Activated CD4-positive, alpha-beta memory T cell treated with anti-CD3 and anti-CD28 coated beads for 36 hours (primary cell): ENCODE data around the gene C5orf63. TPM values are rescaled to one million over a fixed set of nuclear protein-coding genes. Genes with fewer than 3 reads are reported as not detected.
"Not testable (repeated sequence)": the region's sequence is repeated elsewhere in the genome, so short reads cannot be mapped to it uniquely, and the experiment has no call there.

ENCODE experiments used
- CTCF ChIA-PET: fragments of 350-600 bp; sonication (Branson Sonifier 250); formaldehyde crosslinking; loops from one replicate; lab custom pipeline; 2021; ENCODE audit warnings: antibody characterized with exemption, inconsistent platforms; lab: Charles Lee
- POLR2A ChIA-PET: fragments of 350-600 bp; sonication (Branson Sonifier 250); formaldehyde crosslinking; loops from one replicate; lab custom pipeline; 2021; ENCODE audit warnings: antibody characterized with exemption; lab: Charles Lee
- DNase-seq: peaks from one replicate; pipeline ENCODE4 v3.0.0-alpha.2; 2020
- H3K27ac Mint-ChIP-seq: one replicate; pipeline ENCODE4 v1.8.0; 2021; ENCODE audit warnings: mixed read lengths
- H3K27me3 Mint-ChIP-seq: one replicate; pipeline ENCODE4 v1.8.0; 2021; ENCODE audit warnings: mixed read lengths
- H3K36me3 Mint-ChIP-seq: one replicate; pipeline ENCODE4 v1.8.0; 2021; ENCODE audit warnings: mixed read lengths
- H3K4me1 Mint-ChIP-seq: one replicate; pipeline ENCODE4 v1.8.0; 2021; ENCODE audit warnings: low read depth, mixed read lengths
- H3K4me3 Mint-ChIP-seq: one replicate; pipeline ENCODE4 v1.8.0; 2021; ENCODE audit warnings: mild to moderate bottlenecking, mixed read lengths
- H3K9me3 Mint-ChIP-seq: one replicate; pipeline ENCODE4 v1.8.0; 2021; ENCODE audit warnings: mixed read lengths
- intact Hi-C: fragments of 100-400 bp; cut with micrococcal nuclease; formaldehyde crosslinking; loops from one replicate; pipeline ENCODE4 v1.15.1; 2023
- total RNA-seq, 2 experiments: library from RNA; stranded (reverse); gene quantifications; one replicate each; pipeline ENCODE4 v1.2.3, GENCODE V29; 2021

C5orf63 gene
- total RNA-seq, 2 experiments from 2014 or later, result 9.4 to 9.7 TPM

DNA sequence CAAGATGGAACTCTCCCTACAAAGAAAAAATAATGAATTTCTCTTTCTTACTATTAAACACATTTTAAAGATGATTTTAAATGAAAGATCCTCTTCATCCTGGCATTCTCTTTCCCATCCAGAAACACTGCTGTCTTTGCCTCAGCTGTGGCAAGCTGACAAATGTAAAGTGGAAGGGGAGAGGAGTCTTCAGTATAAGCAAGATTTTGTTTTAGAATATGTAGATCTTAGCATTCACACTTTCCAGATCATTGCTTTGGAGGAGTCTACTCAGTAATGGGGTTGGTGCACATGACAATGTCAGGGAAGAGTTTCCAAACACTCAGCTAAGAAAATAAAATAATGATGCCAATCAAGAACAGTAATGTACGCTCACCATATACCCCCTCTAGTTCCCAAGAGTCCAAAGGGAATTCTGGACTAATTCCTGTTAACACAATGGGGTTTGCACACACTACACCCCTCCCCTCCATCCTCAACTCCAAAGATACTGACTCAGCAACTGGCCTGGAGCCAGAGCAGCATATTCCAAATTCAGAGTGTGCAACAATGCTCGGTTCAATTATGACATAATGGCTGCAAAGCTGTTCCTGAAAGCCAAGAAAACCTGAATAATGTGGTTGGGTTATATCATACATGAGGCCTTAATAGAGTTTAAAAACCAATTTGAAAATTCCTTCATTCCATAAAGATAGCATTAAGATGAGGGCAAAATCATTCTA lies 4.6 kb downstream of the C5orf63 start:
- CTCF ChIA-PET, result interaction anchor here (0.6 kb wide), 1 partner anchor 43 kb away, joined by 4 read pairs; no protein-coding TSS in a partner anchor

GRCh38 chr5:127066721-127067120 lies 6.6 kb downstream of the C5orf63 start:
- Mint-ChIP-seq H3K4me3 (no peak overlapping the region), H3K27ac (no peak overlapping the region), H3K36me3 (peaks cover 6% of the 10 kb centered on the region), H3K4me1 (no peaks in the 10 kb centered on the region), H3K27me3 (no peaks in the 10 kb centered on the region), H3K9me3 (no peaks in the 10 kb centered on the region)
- ChIA-PET POLR2A (no interaction called here), CTCF (no interaction called here)
- intact Hi-C loops, result no loop called here
- DNase-seq, result no peak

More for the DNA sequence above, 4.6 kb downstream of the C5orf63 start:
- POLR2A ChIA-PET, result no interaction called here
- Mint-ChIP-seq H3K27ac (no peak overlapping the region), H3K36me3 (peaks cover 6% of the 10 kb centered on the region), H3K4me1 (peaks cover 6% of the 10 kb centered on the region), H3K4me3 (no peak overlapping the region), H3K9me3 (no peaks in the 10 kb centered on the region), H3K27me3 (no peaks in the 10 kb centered on the region)
- no peak for DNase-seq
- intact Hi-C loops, result no loop called here

DNA sequence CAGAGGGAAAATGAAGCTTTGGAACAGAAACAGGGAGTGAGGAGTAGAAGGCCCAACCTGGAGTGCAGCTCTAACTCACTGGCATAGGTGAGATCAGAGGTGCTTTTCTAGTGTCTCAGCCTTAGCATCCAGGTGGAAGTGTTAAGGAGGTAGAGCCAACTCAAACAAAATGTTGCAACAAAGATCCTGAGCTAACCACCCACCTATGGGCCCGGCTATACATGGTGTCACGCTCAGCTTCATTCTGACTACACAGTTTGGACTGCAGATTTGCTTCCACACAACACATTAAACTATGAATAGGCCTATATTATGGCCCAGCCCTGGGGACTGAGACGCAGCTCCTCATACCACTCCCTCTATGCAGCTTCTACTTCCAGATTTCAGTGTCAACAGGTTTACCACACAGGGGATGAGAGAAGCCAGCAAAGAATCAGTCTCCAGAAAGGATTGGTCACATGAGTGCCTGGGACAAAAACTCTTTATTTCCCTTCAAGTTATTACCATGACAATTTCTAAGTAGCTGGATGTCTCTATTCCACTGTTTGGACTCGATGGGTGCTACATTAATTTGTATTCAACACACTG lies 9.0 kb downstream of the C5orf63 start:
- intact Hi-C loops, result no loop called here
- H3K4me1 Mint-ChIP-seq, result peaks cover 4% of the 10 kb centered on the region
- ChIA-PET POLR2A (no interaction called here), CTCF (no interaction called here)
- no peaks in the 10 kb centered on the region for H3K27me3 Mint-ChIP-seq
- H3K4me3 Mint-ChIP-seq, result no peak overlapping the region
- DNase-seq, result no peak
- H3K9me3 Mint-ChIP-seq, result no peaks in the 10 kb centered on the region
- no peak overlapping the region for H3K27ac Mint-ChIP-seq
- peaks cover 2% of the 10 kb centered on the region for H3K36me3 Mint-ChIP-seq

- intact Hi-C loops, result no loop called here
- CTCF ChIA-PET, result no interaction called here
- no peak for DNase-seq
Measured at GRCh38 chr5:127063257-127063913, 9.9 kb downstream of the C5orf63 start.

GRCh38 chr5:127061956-127062355 lies 11.3 kb downstream of the C5orf63 start:
- Mint-ChIP-seq H3K4me3 (no peak overlapping the region), H3K27me3 (no peaks in the 10 kb centered on the region), H3K9me3 (no peaks in the 10 kb centered on the region), H3K27ac (no peak overlapping the region), H3K4me1 (peaks cover 4% of the 10 kb centered on the region), H3K36me3 (peaks cover 15% of the 10 kb centered on the region)
- ChIA-PET POLR2A (no interaction called here), CTCF (no interaction called here)
- intact Hi-C loops, result no loop called here
- no peak for DNase-seq

More at GRCh38 chr5:127063257-127063913, 9.9 kb downstream of the C5orf63 start:
- Mint-ChIP-seq H3K4me1 (peaks cover 4% of the 10 kb centered on the region), H3K36me3 (peaks cover 7% of the 10 kb centered on the region), H3K9me3 (no peaks in the 10 kb centered on the region), H3K27me3 (no peaks in the 10 kb centered on the region), H3K4me3 (no peak overlapping the region), H3K27ac (no peak overlapping the region)
- POLR2A ChIA-PET, result no interaction called here

DNA sequence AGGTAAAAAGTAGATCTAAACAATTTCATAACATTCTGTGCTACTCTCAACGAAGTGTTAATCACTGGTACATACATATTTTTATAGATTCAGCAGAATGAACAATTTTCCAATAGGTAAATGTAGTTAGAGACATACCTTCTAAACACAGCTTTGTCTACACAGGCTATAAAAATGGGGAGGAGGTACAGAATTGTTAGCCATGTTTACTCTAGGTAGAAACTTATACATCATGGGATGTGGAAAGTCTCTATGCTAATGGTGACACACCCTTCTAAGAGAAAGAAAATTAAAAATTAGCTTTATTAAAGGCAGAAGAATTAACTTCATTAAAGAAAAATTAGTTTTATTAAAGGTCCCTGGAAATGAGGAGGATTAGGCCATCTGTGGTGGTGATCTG lies 11.8 kb downstream of the C5orf63 start:
- CTCF ChIA-PET, result no interaction called here
- Mint-ChIP-seq H3K9me3 (peaks cover under 1% of the 10 kb centered on the region), H3K4me1 (peaks cover 4% of the 10 kb centered on the region), H3K36me3 (peaks cover 17% of the 10 kb centered on the region), H3K27ac (no peak overlapping the region), H3K27me3 (no peaks in the 10 kb centered on the region), H3K4me3 (no peak overlapping the region)
- intact Hi-C loops, result no loop called here
- POLR2A ChIA-PET, result no interaction called here
- DNase-seq, result no peak

DNA sequence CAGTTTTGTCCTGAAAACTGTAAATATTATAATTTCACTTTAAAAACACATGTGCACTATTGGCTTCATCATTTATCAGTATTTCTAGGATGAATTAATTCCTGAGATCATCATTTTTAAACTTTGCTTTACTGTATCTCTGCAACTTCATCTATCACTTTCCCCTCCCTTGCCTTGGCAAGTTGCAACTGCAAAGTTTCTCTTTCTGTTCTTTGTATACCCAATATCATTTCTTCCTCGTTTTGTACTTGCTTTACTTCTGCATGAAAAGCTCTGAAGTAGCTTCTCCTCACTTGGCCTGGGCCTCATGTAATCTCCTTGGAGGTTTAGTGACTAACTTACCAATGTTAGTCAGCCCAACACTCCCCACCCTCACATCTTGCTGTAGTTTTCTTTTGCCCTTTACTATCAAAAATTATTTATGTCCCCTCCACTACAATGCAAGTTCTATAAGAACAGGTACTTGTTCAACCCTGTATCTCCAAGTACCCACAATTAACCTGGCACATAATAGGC lies 12.8 kb downstream of the C5orf63 start:
- CTCF ChIA-PET, result no interaction called here
- Mint-ChIP-seq H3K27ac (no peak overlapping the region), H3K27me3 (no peaks in the 10 kb centered on the region), H3K4me1 (peaks cover 4% of the 10 kb centered on the region), H3K4me3 (no peak overlapping the region), H3K9me3 (peaks cover 5% of the 10 kb centered on the region), H3K36me3 (peaks cover 26% of the 10 kb centered on the region)
- intact Hi-C loops, result no loop called here
- POLR2A ChIA-PET, result no interaction called here
- DNase-seq, result no peak

GRCh38 chr5:127056896-127057295 lies 16.4 kb downstream of the C5orf63 start:
- intact Hi-C loops, result no loop called here
- Mint-ChIP-seq H3K4me3 (no peak overlapping the region), H3K27me3 (no peaks in the 10 kb centered on the region), H3K27ac (no peak overlapping the region), H3K4me1 (peaks cover 4% of the 10 kb centered on the region), H3K9me3 (peaks cover 5% of the 10 kb centered on the region), H3K36me3 (peaks cover 39% of the 10 kb centered on the region)
- ChIA-PET CTCF (no interaction called here), POLR2A (no interaction called here)
- no peak for DNase-seq

GRCh38 chr5:127055880-127056653 lies 17.2 kb downstream of the C5orf63 start:
- peaks cover 5% of the 10 kb centered on the region for H3K9me3 Mint-ChIP-seq
- H3K27ac Mint-ChIP-seq, result no peak overlapping the region
- no peaks in the 10 kb centered on the region for H3K27me3 Mint-ChIP-seq
- peaks cover 4% of the 10 kb centered on the region for H3K4me1 Mint-ChIP-seq
- POLR2A ChIA-PET, result no interaction called here
- CTCF ChIA-PET, result no interaction called here
- peaks cover 39% of the 10 kb centered on the region for H3K36me3 Mint-ChIP-seq
- no peak for DNase-seq
- intact Hi-C loops, result no loop called here
- no peak overlapping the region for H3K4me3 Mint-ChIP-seq

DNA sequence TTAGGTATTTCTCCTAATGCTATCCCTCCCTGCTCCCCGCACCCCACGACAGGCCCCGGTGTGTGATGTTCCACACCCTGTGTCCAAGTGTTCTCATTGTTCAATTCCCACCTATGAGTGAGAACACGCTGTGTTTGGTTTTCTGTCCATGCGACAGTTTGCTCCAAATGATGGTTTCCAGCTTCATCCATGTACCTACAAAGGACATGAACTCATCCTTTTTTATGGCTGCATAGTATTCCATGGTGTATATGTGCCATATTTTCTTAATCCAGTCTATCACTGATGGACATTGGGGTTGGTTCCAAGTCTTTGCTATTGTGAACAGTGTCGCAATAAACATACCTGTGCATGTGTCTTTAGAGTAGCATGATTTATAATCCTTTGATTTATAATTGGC lies 19.8 kb downstream of the C5orf63 start:
- H3K9me3 Mint-ChIP-seq, intact Hi-C loops: not testable (repeated sequence)

DNA sequence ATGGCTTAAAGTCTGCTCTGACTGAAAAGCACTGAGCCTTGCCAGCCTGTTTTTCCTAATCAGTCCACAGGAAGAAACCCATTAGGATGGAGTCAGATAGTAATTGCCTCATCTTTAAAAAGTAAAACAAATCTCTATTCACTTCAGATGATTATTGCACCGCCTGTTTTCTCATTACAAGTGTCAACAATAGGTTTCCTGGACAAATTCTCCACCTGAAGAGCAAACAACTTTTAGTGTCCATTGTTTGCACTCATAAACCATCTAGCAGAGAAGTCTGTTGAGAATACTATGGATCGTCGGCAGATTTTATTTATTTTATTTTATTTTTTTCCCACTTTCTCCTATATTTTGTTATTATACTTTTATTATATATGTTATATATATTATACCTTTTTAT lies 20.3 kb downstream of the C5orf63 start:
- Mint-ChIP-seq H3K27ac (no peak overlapping the region), H3K4me1 (no peaks in the 10 kb centered on the region), H3K4me3 (no peak overlapping the region), H3K9me3 (peaks cover 5% of the 10 kb centered on the region), H3K36me3 (peaks cover 30% of the 10 kb centered on the region), H3K27me3 (no peaks in the 10 kb centered on the region)
- POLR2A ChIA-PET, result no interaction called here
- intact Hi-C loops, result no loop called here
- no peak for DNase-seq
- CTCF ChIA-PET, result no interaction called here

More for the DNA sequence above, 19.8 kb downstream of the C5orf63 start:
- H3K27me3 Mint-ChIP-seq, H3K4me3 Mint-ChIP-seq, H3K4me1 Mint-ChIP-seq, POLR2A ChIA-PET, DNase-seq, H3K27ac Mint-ChIP-seq, CTCF ChIA-PET: not testable (repeated sequence)
- H3K36me3 Mint-ChIP-seq, result peaks cover 34% of the 10 kb centered on the region

GRCh38 chr5:127051591-127051990 lies 21.7 kb downstream of the C5orf63 start:
- intact Hi-C loops, result no loop called here
- Mint-ChIP-seq H3K27ac (no peak overlapping the region), H3K4me3 (no peak overlapping the region)

More at GRCh38 chr5:127051591-127051990, 21.7 kb downstream of the C5orf63 start:
- Mint-ChIP-seq H3K4me1 (no peaks in the 10 kb centered on the region), H3K9me3 (peaks cover 5% of the 10 kb centered on the region), H3K36me3 (peaks cover 25% of the 10 kb centered on the region), H3K27me3 (no peaks in the 10 kb centered on the region)
- DNase-seq, result no peak
- CTCF ChIA-PET, result no interaction called here
- POLR2A ChIA-PET, result no interaction called here
